ENCODE data around the gene DSE.

The DSE gene

DNA sequence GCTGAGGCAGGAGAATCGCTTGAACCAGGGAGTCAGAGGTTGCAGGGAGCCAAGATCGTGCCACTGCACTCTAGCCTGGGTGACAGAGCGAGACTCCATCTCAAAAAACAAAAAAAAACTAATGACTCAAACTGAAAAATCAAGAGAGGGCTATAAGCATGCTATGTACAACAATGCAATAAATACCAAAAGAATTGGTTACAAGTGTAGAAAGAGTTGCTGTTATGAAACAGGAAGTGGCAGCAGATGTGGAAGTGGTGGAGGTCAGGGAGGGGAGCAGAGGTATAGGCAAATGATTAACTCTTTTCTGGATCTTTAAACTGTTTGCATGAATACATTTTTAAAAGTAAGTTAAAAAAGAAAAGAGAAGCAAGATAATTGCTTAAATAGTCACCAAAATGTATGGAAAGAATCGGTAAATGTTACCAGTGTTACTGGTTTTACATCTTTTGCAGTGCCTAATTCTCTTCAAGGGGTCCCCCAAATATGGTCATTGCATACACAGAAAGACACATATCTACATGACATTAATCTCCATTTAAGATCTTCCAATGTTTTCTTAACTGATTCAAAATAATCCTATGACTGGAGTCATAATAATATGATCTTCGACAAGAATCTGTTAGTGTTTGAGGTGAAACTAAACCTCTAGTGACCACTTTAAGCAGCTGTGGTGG is 105.4 kb downstream of the DSE start:
- DNase-seq (ENCODE audit: low read depth in 2 of 2): peak in 1 of 2 donors; percentile 8

DNA sequence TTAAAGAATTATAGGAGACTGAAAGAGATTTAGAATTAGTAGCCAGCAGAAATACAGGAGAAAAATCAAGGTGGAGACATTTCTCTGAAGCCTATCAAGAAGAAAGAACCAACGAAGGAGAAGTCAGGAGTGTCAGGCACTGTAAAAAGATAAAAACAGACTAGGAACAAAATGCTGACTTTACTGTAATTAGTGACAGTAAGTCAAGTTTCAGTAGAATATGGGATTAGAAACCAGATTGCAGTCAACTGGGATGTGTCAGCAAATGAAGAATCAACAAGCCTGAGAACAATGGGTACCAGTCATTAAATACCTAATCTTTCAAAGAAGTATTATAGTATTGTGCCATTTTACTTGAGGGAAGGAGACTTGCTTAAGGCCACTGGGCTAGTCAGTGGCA is 112.0 kb downstream of the DSE start:
- DNase-seq (ENCODE audit: low read depth in 2 of 2): no peak

DNA sequence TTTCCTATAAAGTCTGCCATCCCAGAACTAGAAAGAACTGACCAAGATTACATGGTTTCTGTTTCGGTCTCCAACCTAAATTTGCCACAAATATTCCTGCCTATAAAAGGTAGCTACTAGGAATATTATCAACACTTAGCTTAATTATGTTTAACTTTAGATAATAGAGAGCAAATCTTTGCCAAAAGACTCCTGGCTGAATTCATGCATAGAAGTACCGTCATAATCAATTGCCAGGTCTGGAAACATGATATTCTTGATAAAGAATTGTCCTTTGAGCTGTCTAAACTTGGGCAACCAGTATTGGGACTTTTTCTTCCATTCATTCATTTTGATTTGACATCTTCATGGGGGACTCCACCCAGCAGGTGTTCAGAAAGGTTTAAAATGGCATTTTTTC is 112.9 kb downstream of the DSE start:
- DNase-seq (ENCODE audit: low read depth in 2 of 2): no peak

DNA sequence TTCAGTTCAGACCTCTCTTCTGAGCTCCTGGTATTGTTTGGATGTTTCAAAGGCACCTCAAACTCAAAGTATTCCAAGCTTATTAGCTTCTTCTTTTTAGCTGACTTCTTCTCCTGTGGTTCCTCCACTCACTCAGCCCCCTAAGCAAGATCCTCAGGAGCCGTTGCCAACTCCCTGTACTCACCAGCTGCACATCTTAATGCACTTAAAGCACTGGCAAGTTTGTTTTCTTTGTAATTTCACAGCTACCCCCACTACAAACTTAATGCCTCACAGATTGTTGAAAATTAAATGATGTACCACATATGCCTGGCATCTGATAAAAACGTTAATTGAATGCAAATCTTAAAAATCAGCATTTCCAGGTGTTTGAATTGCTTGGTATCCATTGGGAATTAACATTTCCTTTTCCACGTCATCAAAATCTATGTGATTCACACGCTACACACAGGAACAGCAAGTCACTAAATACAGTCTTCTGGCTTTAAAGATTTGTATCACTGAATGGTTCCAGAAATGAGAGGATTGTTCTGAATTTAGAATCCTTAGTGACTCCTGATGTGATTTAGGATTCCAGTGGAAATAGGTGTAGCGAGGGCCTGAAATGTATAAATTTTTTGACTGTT is 114.9 kb downstream of the DSE start:
- no peak for DNase-seq (ENCODE audit: low read depth in 2 of 2)

DNA sequence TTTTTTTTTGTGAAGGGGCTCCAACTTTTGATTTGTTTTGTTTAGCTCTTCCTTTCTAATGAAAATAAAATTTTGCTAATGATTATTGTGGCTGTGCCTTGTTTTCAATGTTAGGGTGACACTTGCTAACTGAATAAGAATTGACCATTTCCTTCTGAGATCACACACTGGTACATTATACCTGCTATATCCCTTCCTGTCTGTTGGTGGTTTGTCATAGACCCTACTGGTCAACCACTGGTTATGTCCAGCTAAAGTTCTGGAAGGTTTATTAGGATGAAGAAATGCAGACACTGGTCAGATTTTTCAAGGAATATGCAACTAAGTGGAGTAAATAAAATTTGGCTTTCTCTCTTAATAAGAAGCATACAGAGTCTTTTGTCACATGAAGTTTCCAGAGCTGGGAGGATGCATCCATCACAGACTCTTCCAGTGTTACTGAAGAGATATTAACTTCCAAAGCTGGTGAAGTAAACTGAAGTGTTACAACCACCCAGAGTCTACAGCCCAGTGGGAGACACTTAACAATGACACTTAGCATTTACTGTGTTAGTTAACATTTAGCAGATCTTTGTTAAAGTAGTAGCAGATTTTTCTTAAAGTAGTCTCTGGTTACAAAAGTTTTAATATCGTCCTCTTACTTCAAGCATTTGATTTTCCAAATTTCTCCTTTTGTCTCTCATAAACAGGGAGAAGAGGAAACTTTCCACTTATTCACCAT is 121.0 kb downstream of the DSE start:
- DNase-seq (ENCODE audit: low read depth in 2 of 2): no peak

DNA sequence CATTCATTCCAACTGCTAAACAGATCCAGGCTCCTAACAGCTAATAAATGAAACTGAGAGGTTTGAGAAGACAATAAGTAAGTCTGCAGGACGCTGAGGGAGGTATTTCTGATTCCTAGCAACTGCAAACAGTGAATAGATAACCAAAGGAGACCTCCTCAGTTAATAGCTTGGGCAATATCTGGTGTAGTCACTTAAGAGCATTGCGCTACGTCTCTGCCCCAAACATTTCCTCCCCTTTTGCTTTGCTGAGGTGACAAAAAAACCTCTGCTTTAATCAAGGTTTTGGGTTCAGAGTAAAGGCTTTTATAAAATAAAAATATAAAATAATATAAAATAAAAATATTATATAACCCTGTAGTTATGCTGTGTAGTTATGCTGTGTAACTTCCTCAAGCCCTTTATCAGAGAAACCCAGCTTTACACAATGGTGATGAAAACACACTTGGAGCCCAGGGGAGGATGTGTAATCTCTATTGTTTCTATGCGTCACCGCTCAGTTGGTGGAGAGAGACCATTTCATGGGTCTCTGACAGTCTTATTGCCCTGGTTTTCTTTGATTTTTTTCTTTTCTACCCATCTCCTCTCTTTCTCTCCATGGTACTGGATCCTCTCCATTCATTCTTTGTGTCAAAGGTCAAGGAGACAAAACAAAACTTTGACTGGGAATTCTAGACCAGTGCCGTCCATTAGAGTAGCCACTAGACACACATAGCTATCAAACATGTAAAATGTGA is 121.8 kb downstream of the DSE start:
- DNase-seq (ENCODE audit: low read depth in 2 of 2): no peak

All from stimulated activated CD8-positive, alpha-beta memory T cell treated with anti-CD3 and anti-CD28 coated beads, Interleukin-7, amount 100 ng/mL, for 4 hours (primary cell).